GM18873 (cell line): Measurements from ENCODE around the gene PCNA.

Experiments used
- ATAC-seq: cut with Tn5 transposase; IDR thresholded peaks from one replicate; pipeline ENCODE4 v1.9.1; 2021; ENCODE audit warnings: mild to moderate bottlenecking, moderate library complexity, moderate number of reproducible peaks; ENCODE audit not compliant: unreplicated experiment, low FRiP score

Gene PCNA

GRCh38 chr20:5119435-5120184 is at the start of gene PCNA:
PCNA (minus strand) TSS chr20:5119958; CDS start chr20:5119798, 160 bp downstream.
- peak; percentile 90 for ATAC-seq

- no peak for ATAC-seq
Measured at GRCh38 chr20:5168651-5169396, 49.1 kb upstream of the PCNA start.

- ATAC-seq: no peak
Measured at GRCh38 chr20:5164645-5165625, 45.2 kb upstream of the PCNA start.

GRCh38 chr20:5161536-5162164 is 41.9 kb upstream of the PCNA start:
- no peak for ATAC-seq

- ATAC-seq: no peak
Measured at GRCh38 chr20:5160882-5161281, 41.1 kb upstream of the PCNA start.

- ATAC-seq: no peak
Measured at GRCh38 chr20:5159928-5160327, 40.2 kb upstream of the PCNA start.

GRCh38 chr20:5156675-5157448 is 37.1 kb upstream of the PCNA start:
- no peak for ATAC-seq

- ATAC-seq: no peak
Measured at GRCh38 chr20:5155404-5155803, 35.6 kb upstream of the PCNA start.

- no peak for ATAC-seq
Measured at GRCh38 chr20:5154543-5154925, 34.8 kb upstream of the PCNA start.

GRCh38 chr20:5153612-5154542 is 34.1 kb upstream of the PCNA start:
- no peak for ATAC-seq

GRCh38 chr20:5153152-5153467 is 33.4 kb upstream of the PCNA start:
- no peak for ATAC-seq

- ATAC-seq: no peak
Measured at GRCh38 chr20:5150226-5151076, 30.7 kb upstream of the PCNA start.

GRCh38 chr20:5149892-5150225 is 30.1 kb upstream of the PCNA start:
- ATAC-seq: no peak

- no peak for ATAC-seq
Measured at GRCh38 chr20:5148581-5148980, 28.8 kb upstream of the PCNA start.

GRCh38 chr20:5146871-5147592 is 27.3 kb upstream of the PCNA start:
- ATAC-seq: no peak

- ATAC-seq: no peak
Measured at GRCh38 chr20:5146099-5146668, 26.4 kb upstream of the PCNA start.
